Cardiac muscle cell (in vitro differentiated cells and primary cell): ENCODE data around the gene RUNX2. TPM values are rescaled to one million over a fixed set of nuclear protein-coding genes. Genes with fewer than 3 reads are reported as not detected.
"Not testable (repeated sequence)": the region's sequence is repeated elsewhere in the genome, so short reads cannot be mapped to it uniquely, and the experiment has no call there.

Experiments
- DNase-seq, 2 donors: peaks; one replicate each; pipeline versions ENCODE4 v3.0.0 to v3.0.0-alpha.2; 2010 to 2017; ENCODE audit warnings: low read depth in 1 of 2, low spot score in 1 of 2
- H3K27ac ChIP-seq: fragments of 200-600 bp; sonication (generic); 2 replicates; pipeline ENCODE4 v1.5.1; 2016
- H3K27me3 ChIP-seq: fragments of 200-600 bp; sonication (generic); 2 replicates; pipeline ENCODE4 v1.6.0; 2016; ENCODE audit warnings: control low read depth
- H3K36me3 ChIP-seq: fragments of 200-600 bp; sonication (generic); 2 replicates; pipeline ENCODE4 v1.5.1; 2016; ENCODE audit warnings: control low read depth
- H3K4me1 ChIP-seq: fragments of 200-600 bp; sonication (generic); 2 replicates; pipeline ENCODE4 v1.8.1; 2017; ENCODE audit warnings: low read depth, mild to moderate bottlenecking, mixed run types
- H3K4me3 ChIP-seq: fragments of 200-600 bp; sonication (generic); 2 replicates; pipeline ENCODE4 v1.5.1; 2016; ENCODE audit warnings: mild to moderate bottlenecking
- H3K9me3 ChIP-seq: fragments of 200-600 bp; sonication (generic); 2 replicates; pipeline ENCODE4 v1.5.1; 2017; ENCODE audit warnings: low read depth, mild to moderate bottlenecking, control low read depth
- CTCF ChIP-seq: IDR thresholded peaks from 2 replicates; pipeline ENCODE4 v1.5.1; 2012; ENCODE audit warnings: low read depth, mild to moderate bottlenecking, low read length
- polyA plus RNA-seq: library from polyadenylated mRNA; unstranded; fragments of >200 nt; fragmentation: Nextera tagmentation; extraction: Ambion mirVana; gene quantifications from 2 replicates; pipeline ENCODE4 v1.2.1, GENCODE V29; 2016
- total RNA-seq: library from RNA; depleted of rRNA; stranded (reverse); fragments of >200 nt; gene quantifications from 2 replicates; pipeline ENCODE4 v1.2.3, GENCODE V29; 2016

Gene RUNX2
- total RNA-seq (0.92 and 1.9 TPM in 2 replicates), polyA plus RNA-seq (1.6 and 4.1 TPM in 2 replicates)

- H3K27ac ChIP-seq, result peak within 1 kb of the TSS; percentile 71
Observed at GRCh38 chr6:45327956-45328522, at the start of gene RUNX2. Gene RUNX2, plus strand, starts transcription at chr6:45328330. Its CDS starts 397 bp downstream, at chr6:45328727.

GRCh38 chr6:45278367-45278766 is 49.8 kb upstream of the RUNX2 start:
- Histone ChIP-seq H3K27ac (no peak overlapping the region), H3K27me3 (no peaks in the 10 kb centered on the region), H3K9me3 (no peaks in the 10 kb centered on the region), H3K36me3 (no peaks in the 10 kb centered on the region), H3K4me1 (no peaks in the 10 kb centered on the region), H3K4me3 (no peak overlapping the region)
- no peak for TF ChIP-seq CTCF
- peak in 1 of 2 donors; percentile 8 for DNase-seq

More at GRCh38 chr6:45327956-45328522, at the start of gene RUNX2:
- no peaks in the 10 kb centered on the region for H3K9me3 ChIP-seq
- TF ChIP-seq CTCF, result no peak
- peaks cover 24% of the 10 kb centered on the region for H3K4me1 ChIP-seq
- DNase-seq, result peak; percentile 17 to 94
- no peaks in the 10 kb centered on the region for H3K36me3 ChIP-seq
- H3K27me3 ChIP-seq, result no peaks in the 10 kb centered on the region
- H3K4me3 ChIP-seq, result peak within 1 kb of the TSS; percentile 15

- not testable (repeated sequence) for H3K27me3 ChIP-seq, H3K4me1 ChIP-seq, H3K27ac ChIP-seq, H3K36me3 ChIP-seq, H3K4me3 ChIP-seq, H3K9me3 ChIP-seq, DNase-seq
Observed at GRCh38 chr6:45286707-45287106, 41.4 kb upstream of the RUNX2 start.

DNA sequence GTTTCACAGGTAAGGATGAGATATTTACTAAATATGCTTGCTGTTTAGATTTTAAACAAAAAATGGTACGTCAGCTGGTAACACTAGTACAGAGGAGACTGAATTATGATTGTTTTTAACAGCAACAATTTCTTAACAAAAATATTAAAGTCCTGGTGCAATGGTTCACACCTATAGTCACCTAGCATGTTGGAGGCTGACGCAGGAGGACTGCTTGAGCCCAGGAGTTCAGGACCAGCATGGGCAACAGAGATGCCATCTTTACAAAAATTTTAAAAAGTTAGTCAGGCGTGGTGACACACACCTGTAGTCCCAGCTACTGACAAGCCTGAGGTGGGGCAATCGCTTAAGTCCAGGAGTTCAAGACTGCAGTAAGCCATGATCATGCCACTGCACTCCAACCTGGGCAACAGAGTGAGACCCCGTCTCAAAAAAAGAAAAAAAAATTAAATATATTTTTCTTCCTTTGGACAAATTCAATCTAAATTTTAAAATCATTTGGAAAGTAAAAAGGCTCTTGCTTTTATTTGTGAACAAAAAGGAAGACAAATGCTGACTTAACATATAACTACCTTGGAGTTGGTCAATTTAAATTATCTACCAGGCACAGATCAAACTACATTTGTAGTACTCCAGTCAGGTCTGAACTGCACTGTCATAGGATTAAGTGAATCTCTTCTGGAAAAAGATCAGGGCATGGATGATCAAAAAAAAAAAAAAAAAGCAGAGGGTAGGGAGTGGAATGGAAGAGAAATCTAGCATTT is 38.2 kb upstream of the RUNX2 start:
- Histone ChIP-seq H3K4me1 (no peaks in the 10 kb centered on the region), H3K27ac (no peak overlapping the region), H3K9me3 (no peaks in the 10 kb centered on the region), H3K4me3 (no peak overlapping the region), H3K27me3 (no peaks in the 10 kb centered on the region), H3K36me3 (no peaks in the 10 kb centered on the region)
- no peak for DNase-seq
- no peak for TF ChIP-seq CTCF

DNA sequence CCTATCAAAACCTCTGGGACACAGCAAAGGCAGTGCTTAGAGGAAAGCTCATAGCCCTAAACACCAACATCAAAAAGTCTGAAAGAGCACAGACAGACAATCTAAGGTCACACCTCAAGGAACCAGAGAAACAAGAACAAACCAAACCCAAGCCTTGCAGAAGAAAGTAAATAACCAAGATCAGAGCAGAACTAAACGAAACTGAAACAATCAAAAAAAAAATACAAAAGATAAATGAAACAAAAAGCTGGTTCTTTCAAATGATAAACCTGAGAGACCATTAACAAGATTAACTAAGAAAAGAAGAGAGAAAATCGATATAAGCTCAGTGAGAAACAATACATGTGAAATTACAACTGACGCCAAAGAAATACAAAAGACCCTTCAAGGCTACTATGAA is 34.8 kb upstream of the RUNX2 start:
- H3K4me1 ChIP-seq, result no peaks in the 10 kb centered on the region
- H3K36me3 ChIP-seq, result no peaks in the 10 kb centered on the region
- H3K27ac ChIP-seq, result no peak overlapping the region
- TF ChIP-seq CTCF, result no peak
- H3K9me3 ChIP-seq, result no peaks in the 10 kb centered on the region
- H3K4me3 ChIP-seq, result no peak overlapping the region
- H3K27me3 ChIP-seq, result no peaks in the 10 kb centered on the region
- DNase-seq, result no peak

DNA sequence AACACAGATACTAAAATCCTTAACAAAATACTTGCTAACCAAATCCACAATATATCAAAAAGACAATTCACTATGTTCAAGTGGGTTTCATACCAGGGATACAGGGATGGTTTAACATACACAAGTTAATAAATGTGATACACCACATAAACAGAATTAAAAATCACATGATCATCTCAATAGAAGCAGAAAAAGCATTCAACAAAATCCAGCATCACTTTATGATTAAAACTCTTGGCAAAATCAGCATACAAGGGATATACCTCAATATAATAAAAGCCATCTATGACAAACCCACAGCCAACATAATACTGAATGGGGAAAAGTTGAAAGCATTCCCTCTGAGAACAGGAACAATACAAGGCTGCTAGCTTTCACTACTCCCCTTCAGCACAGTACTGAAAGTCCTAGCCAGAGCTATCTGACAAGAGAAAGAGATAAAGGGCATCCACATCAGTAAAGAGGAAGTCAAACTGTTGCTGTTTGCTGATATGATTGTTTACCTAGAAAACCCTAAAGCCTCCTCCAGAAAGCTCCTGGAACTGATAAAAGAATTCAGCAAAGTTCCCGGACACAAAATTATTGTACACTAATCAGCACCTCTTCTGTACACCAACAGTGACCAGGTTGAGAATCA is 33.9 kb upstream of the RUNX2 start:
- H3K4me3 ChIP-seq, H3K27ac ChIP-seq, H3K36me3 ChIP-seq, H3K9me3 ChIP-seq, H3K4me1 ChIP-seq, H3K27me3 ChIP-seq: not testable (repeated sequence)
- DNase-seq, result peak in 1 of 2 donors; percentile 37
